Esophagus squamous epithelium (tissue), 5 donors: ENCODE results near the gene LEF1. TPM values are rescaled to one million over a fixed set of nuclear protein-coding genes. Genes with fewer than 3 reads are reported as not detected.

Source experiments
- DNase-seq: peaks from one replicate; lab custom pipeline; 2025; lab: John Stamatoyannopoulos, UW
- H3K27ac ChIP-seq, 4 donors: fragments of 200-600 bp; sonication (generic); one replicate each; pipeline ENCODE4 v1.5.1; 2016 to 2019; ENCODE audit warnings: mild to moderate bottlenecking in 1 of 4
- H3K27me3 ChIP-seq, 4 donors: fragments of 200-600 bp; sonication (generic); 1 replicate in 3 of 4; 2 replicates in 1 of 4; pipeline versions ENCODE4 v1.5.1 to v1.6.0; 2017 to 2021; ENCODE audit warnings: antibody characterized with exemption in 1 of 4
- H3K36me3 ChIP-seq, 3 donors: fragments of 200-600 bp; sonication (generic); one replicate each; pipeline ENCODE4 v1.5.1; 2016 to 2019
- H3K4me1 ChIP-seq, 3 donors: fragments of 200-600 bp; sonication (generic); one replicate each; pipeline ENCODE4 v1.5.1; 2017 to 2019
- H3K4me3 ChIP-seq, 4 donors: fragments of 200-600 bp; sonication (generic); 1 replicate in 3 of 4; 2 replicates in 1 of 4; pipeline ENCODE4 v1.5.1; 2016 to 2019; ENCODE audit warnings: mild to moderate bottlenecking in 2 of 4, moderate library complexity in 1 of 4
- H3K9me3 ChIP-seq, 3 donors: fragments of 200-600 bp; sonication (generic); one replicate each; pipeline ENCODE4 v1.5.1; 2016 to 2019
- POLR2A ChIP-seq, 4 donors: fragments of 450-650 bp; IDR thresholded peaks; one replicate each; pipeline ENCODE4 v1.6.1; 2017; ENCODE audit warnings: antibody characterized with exemption in 4 of 4, mild to moderate bottlenecking in 4 of 4, moderate library complexity in 3 of 4
- WGBS, 2 donors: methylation state at CpG; one replicate each; pipeline ENCODE4 v1.1.5; 2018; 5-methylcytosine and 5-hydroxymethylcytosine counted together
- intact Hi-C: fragments of 100-400 bp; cut with DNase I; formaldehyde crosslinking; loops from one replicate; pipeline ENCODE4 v1.15.0; 2022
- total RNA-seq, 4 donors: library from RNA; depleted of rRNA; stranded (reverse); fragments of >200 nt; gene quantifications; one replicate each; pipeline ENCODE4 v1.1.0, GENCODE V29; 2016
- TF ChIP-seq, protein P1 (sequence below), 6 experiments: fragments of 450-650 bp in 4 of 6; fragments of 200-600 bp in 2 of 6; sonication (generic) in 2 of 6; IDR thresholded peaks; one replicate each; pipeline ENCODE4 v1.5.1; 2016 to 2019; ENCODE audit warnings: antibody characterized with exemption in 6 of 6, mild to moderate bottlenecking in 4 of 6, moderate library complexity in 4 of 6
- donor health status: DM: yes; HTN: yes; CAD: no.

The LEF1 gene
- total RNA-seq, 4 donors from 2014 or later, result 8.0 to 13.9 (median 10.1) TPM

DNA sequence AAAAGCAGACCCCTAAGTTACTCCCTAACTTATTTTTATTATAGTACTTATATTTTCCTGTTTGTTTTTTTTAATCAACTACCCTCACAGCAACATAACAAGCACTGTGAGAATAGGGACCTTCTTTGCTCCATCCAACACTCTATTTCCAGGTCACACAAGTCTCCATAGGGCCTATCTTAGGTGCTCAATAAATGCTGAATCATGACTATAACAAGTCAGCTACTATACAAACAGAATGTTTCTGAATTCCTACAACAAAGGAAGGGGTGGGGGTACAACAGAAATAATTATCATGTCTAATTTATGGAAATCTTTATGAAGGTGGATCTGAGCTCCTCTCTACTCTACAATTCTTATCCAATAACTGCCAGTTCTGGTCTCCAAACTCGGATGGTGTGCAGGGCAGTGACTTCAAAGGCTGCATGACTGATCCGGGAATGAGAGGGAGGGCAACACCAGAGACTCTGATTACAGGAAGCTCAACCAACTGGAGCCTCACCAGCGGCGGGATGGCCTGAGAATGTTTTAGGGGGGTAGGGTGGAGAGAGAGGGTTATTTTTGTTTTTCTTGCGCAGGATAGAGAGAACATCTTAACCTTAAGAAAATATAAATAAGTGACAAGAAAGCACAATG is 107.9 kb downstream of the LEF1 start:
- no peak overlapping the region for H3K27ac ChIP-seq
- H3K4me3 ChIP-seq, result no peak overlapping the region
- H3K27me3 ChIP-seq, result no peaks in the 10 kb centered on the region
- TF ChIP-seq, protein P1, sequence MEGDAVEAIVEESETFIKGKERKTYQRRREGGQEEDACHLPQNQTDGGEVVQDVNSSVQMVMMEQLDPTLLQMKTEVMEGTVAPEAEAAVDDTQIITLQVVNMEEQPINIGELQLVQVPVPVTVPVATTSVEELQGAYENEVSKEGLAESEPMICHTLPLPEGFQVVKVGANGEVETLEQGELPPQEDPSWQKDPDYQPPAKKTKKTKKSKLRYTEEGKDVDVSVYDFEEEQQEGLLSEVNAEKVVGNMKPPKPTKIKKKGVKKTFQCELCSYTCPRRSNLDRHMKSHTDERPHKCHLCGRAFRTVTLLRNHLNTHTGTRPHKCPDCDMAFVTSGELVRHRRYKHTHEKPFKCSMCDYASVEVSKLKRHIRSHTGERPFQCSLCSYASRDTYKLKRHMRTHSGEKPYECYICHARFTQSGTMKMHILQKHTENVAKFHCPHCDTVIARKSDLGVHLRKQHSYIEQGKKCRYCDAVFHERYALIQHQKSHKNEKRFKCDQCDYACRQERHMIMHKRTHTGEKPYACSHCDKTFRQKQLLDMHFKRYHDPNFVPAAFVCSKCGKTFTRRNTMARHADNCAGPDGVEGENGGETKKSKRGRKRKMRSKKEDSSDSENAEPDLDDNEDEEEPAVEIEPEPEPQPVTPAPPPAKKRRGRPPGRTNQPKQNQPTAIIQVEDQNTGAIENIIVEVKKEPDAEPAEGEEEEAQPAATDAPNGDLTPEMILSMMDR (IDR thresholded peaks at IDR 0.05), result no peak
- TF ChIP-seq POLR2A (IDR thresholded peaks at IDR 0.05), result no peak
- no peaks in the 10 kb centered on the region for H3K4me1 ChIP-seq
- WGBS, 2 donors, result 66 to 75% methylated on average over 5 of the region's 5 CpGs
- intact Hi-C loops, result no loop called here
- no peaks in the 10 kb centered on the region for H3K9me3 ChIP-seq
- DNase-seq, result no peak
- no peaks in the 10 kb centered on the region for H3K36me3 ChIP-seq

DNA sequence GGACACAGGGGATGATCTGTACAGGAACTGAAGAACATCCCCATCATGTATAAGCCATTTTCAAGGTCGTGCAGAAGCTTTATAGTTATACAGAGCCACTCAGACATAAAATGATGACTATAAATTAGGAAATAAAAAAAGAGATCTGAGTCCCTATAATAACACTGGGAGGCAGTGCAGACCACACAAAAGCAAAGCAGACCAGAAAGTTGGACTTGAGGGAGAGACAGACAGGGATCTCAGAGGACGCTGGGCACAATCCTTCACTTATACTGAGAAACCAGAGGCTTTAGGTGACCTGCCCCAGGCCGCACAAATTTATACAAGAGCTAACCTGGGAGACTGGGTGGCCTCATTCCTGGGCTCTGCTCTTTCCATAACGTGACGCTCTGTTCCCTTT is 108.6 kb downstream of the LEF1 start:
- H3K27ac ChIP-seq, result no peak overlapping the region
- H3K36me3 ChIP-seq, result no peaks in the 10 kb centered on the region
- no peaks in the 10 kb centered on the region for H3K27me3 ChIP-seq
- no peak for DNase-seq
- WGBS, 2 donors, result 59 to 61% methylated on average over 5 of the region's 5 CpGs
- H3K9me3 ChIP-seq, result no peaks in the 10 kb centered on the region
- no peak for TF ChIP-seq POLR2A (IDR thresholded peaks at IDR 0.05)
- TF ChIP-seq, protein P1 (IDR thresholded peaks at IDR 0.05), result peak in 1 of 6 experiments; percentile 14
- H3K4me3 ChIP-seq, result no peak overlapping the region
- intact Hi-C loops, result no loop called here
- H3K4me1 ChIP-seq, result no peaks in the 10 kb centered on the region

DNA sequence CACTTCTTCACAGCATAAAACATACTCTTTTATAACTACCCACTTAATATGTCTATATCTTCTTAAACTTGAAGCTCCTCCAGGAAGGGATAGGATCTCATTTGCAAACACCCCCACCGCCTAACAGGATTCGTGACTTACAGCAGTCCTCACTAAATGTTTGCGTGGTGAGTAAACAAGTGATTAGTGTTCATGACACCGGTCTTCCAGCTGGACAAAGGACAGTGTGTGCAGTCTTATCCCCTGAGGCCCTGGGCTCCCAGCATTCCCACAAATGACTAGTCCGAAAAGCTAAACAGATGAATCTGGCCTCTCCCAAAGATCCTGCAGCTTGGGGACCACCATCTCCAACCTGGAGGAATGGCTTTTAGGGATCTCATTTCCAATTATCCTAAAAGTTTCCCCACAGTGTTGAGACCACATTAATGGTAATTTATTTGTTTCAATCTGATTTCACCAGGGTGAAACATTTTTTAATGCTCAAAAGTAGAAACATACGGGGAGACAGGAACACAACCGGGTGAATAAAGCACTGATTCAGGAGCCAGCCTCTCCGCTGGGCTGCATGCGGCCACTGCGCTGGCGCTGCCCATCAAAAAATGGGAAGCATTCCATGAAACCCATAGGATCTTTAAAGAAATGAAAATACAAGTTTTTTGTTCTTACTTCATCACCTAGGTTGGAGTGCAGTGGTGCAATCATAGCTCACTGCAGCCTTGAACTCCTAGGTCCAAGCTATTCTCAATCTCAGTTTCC is 109.9 kb downstream of the LEF1 start:
- no peak for TF ChIP-seq POLR2A (IDR thresholded peaks at IDR 0.05)
- TF ChIP-seq, protein P1 (IDR thresholded peaks at IDR 0.05), result no peak
- no peak overlapping the region for H3K4me3 ChIP-seq
- H3K9me3 ChIP-seq, result no peaks in the 10 kb centered on the region
- no peak overlapping the region for H3K27ac ChIP-seq
- H3K4me1 ChIP-seq, result no peaks in the 10 kb centered on the region
- H3K27me3 ChIP-seq, result no peaks in the 10 kb centered on the region
- intact Hi-C loops, result no loop called here
- H3K36me3 ChIP-seq, result no peaks in the 10 kb centered on the region
- WGBS, 2 donors, result 86 to 88% methylated on average over 11 of the region's 11 CpGs
- no peak for DNase-seq

DNA sequence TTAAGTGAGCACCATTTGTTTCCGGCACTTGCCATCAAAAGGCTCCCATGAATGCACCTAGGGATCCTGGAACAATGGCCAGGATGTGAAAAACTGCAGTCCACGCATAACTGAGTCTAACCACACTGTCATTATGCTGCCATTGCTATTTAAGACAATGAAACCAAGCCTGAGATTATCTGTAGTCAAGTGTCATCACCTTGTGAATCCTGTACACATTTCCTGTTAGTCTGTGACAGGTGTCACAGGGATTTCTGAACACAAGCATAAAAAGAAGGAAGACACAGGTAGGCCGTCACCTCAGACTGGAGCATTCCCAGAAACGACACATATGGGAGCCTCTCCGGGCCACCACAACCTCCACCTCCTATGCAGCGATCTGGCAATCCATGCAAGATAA is 112.3 kb downstream of the LEF1 start:
- Histone ChIP-seq H3K4me3 (no peak overlapping the region), H3K27me3 (no peaks in the 10 kb centered on the region), H3K27ac (no peak overlapping the region), H3K36me3 (no peaks in the 10 kb centered on the region), H3K9me3 (no peaks in the 10 kb centered on the region), H3K4me1 (no peaks in the 10 kb centered on the region)
- DNase-seq, result no peak
- WGBS, 2 donors, result 62 to 71% methylated on average over 5 to 6 of the region's 6 CpGs
- no peak for TF ChIP-seq POLR2A (IDR thresholded peaks at IDR 0.05)
- TF ChIP-seq, protein P1 (IDR thresholded peaks at IDR 0.05), result no peak
- intact Hi-C loops, result no loop called here

DNA sequence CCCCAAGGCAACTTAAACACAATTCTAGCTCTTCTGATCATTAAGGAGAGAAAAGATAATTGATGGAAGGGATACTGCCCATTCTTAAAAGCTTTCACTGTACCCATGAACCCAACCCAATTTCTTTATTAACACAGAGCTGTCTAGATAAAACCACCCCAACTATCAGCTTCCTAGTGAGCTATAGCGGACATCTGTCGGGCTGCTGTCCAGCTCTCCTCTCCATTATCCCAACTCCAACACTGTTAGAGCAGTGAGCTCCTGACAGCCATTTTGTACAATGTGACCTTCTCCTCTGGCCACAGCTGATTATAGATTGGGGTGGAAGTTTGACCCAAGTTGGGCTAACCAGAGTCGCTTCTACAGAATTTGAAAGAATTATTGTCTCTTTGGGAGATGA is 112.9 kb downstream of the LEF1 start:
- Histone ChIP-seq H3K27ac (no peak overlapping the region), H3K4me3 (no peak overlapping the region), H3K36me3 (no peaks in the 10 kb centered on the region), H3K4me1 (no peaks in the 10 kb centered on the region), H3K9me3 (no peaks in the 10 kb centered on the region), H3K27me3 (no peaks in the 10 kb centered on the region)
- no peak for TF ChIP-seq POLR2A (IDR thresholded peaks at IDR 0.05)
- TF ChIP-seq, protein P1 (IDR thresholded peaks at IDR 0.05), result no peak
- intact Hi-C loops, result no loop called here
- WGBS, 2 donors, result 98 to 100% methylated on average over 3 of the region's 3 CpGs
- DNase-seq, result no peak
